ENCODE data around the gene CGNL1.
A peak's percentile ranks its signal among the peaks of the same experiment; 100 is the strongest.

CGNL1 gene

GRCh38 chr15:57550640-57551039, 174.3 kb downstream of the CGNL1 start:
- Histone ChIP-seq H3K36me3 (no peaks in the 10 kb centered on the region), H3K4me3 (no peak overlapping the region), H4K20me1 (no peaks in the 10 kb centered on the region), H3K9ac (no peak overlapping the region), H3K27me3 (no peaks in the 10 kb centered on the region), H3K9me3 (replicated peaks in 1 of 11) (no peaks in the 10 kb centered on the region), H3K27ac (no peak overlapping the region), H3K4me1 (peaks cover 0 to 17% (median 0%) of the 10 kb centered on the region in 10 experiments; a peak in 4 of 20 replicates), H3K4me2 (peak overlapping the region in 2 of 11 experiments; percentile 32 to 62; a peak in 3 of 22 replicates)
- no peak for TF ChIP-seq Cebpa-rat (IDR thresholded peaks at IDR 0.05)

GRCh38 chr15:57551715-57552677, 175.7 kb downstream of the CGNL1 start:
- TF ChIP-seq Cebpa-rat (IDR thresholded peaks at IDR 0.05) = no peak
- Histone ChIP-seq H3K36me3 (no peaks in the 10 kb centered on the region), H3K4me1 (peaks cover 0 to 17% (median 0%) of the 10 kb centered on the region in 10 experiments; a peak in 4 of 20 replicates), H3K9me3 (replicated peaks in 1 of 11) (no peaks in the 10 kb centered on the region), H3K4me3 (no peak overlapping the region), H3K27me3 (no peaks in the 10 kb centered on the region), H4K20me1 (no peaks in the 10 kb centered on the region), H3K9ac (no peak overlapping the region), H3K27ac (no peak overlapping the region), H3K4me2 (no peak overlapping the region)

- Histone ChIP-seq H3K27me3 (no peaks in the 10 kb centered on the region), H4K20me1 (no peaks in the 10 kb centered on the region), H3K4me1 (peaks cover 0 to 17% (median 0%) of the 10 kb centered on the region in 10 experiments; a peak in 4 of 20 replicates), H3K4me3 (no peak overlapping the region), H3K4me2 (no peak overlapping the region), H3K9ac (no peak overlapping the region), H3K9me3 (replicated peaks in 1 of 11) (0 out of 22 replicates have a peak, but pooled peaks cover 0 to 5% (median 0%) of the 10 kb centered on the region in 11 experiments), H3K27ac (no peak overlapping the region), H3K36me3 (no peaks in the 10 kb centered on the region)
- no peak for TF ChIP-seq Cebpa-rat (IDR thresholded peaks at IDR 0.05)
Observed at GRCh38 chr15:57552678-57553334, 176.5 kb downstream of the CGNL1 start.

GRCh38 chr15:57553526-57553925, 177.2 kb downstream of the CGNL1 start:
- Histone ChIP-seq H4K20me1 (no peaks in the 10 kb centered on the region), H3K36me3 (no peaks in the 10 kb centered on the region), H3K4me1 (peaks cover 0 to 17% (median 0%) of the 10 kb centered on the region in 10 experiments; a peak in 4 of 20 replicates), H3K27ac (no peak overlapping the region), H3K27me3 (no peaks in the 10 kb centered on the region), H3K4me2 (no peak overlapping the region), H3K9me3 (replicated peaks in 1 of 11) (0 out of 22 replicates have a peak, but pooled peaks cover 0 to 5% (median 0%) of the 10 kb centered on the region in 11 experiments), H3K9ac (no peak overlapping the region), H3K4me3 (no peak overlapping the region)
- TF ChIP-seq Cebpa-rat (IDR thresholded peaks at IDR 0.05) = no peak

GRCh38 chr15:57554063-57554811, 177.9 kb downstream of the CGNL1 start:
- H3K4me3 ChIP-seq = no peak overlapping the region
- no peak overlapping the region for H3K9ac ChIP-seq
- H3K27ac ChIP-seq = no peak overlapping the region
- no peak for TF ChIP-seq Cebpa-rat (IDR thresholded peaks at IDR 0.05)
- H3K9me3 ChIP-seq (replicated peaks in 1 of 11) = 0 out of 22 replicates have a peak, but pooled peaks cover 0 to 5% (median 0%) of the 10 kb centered on the region in 11 experiments
- peaks cover 0 to 10% (median 0%) of the 10 kb centered on the region in 10 experiments; a peak in 4 of 20 replicates for H3K4me1 ChIP-seq
- H3K27me3 ChIP-seq = no peaks in the 10 kb centered on the region
- H3K4me2 ChIP-seq = no peak overlapping the region
- H4K20me1 ChIP-seq = no peaks in the 10 kb centered on the region
- H3K36me3 ChIP-seq = no peaks in the 10 kb centered on the region

GRCh38 chr15:57554812-57555179, 178.5 kb downstream of the CGNL1 start:
- no peaks in the 10 kb centered on the region for H3K27me3 ChIP-seq

GRCh38 chr15:57555270-57555669, 179.0 kb downstream of the CGNL1 start:
- H3K27me3 ChIP-seq = no peaks in the 10 kb centered on the region
- H3K4me2 ChIP-seq = no peak overlapping the region
- H3K4me3 ChIP-seq = no peak overlapping the region
- H3K4me1 ChIP-seq = peaks cover 0 to 10% (median 0%) of the 10 kb centered on the region in 10 experiments; a peak in 4 of 20 replicates
- H3K9me3 ChIP-seq (replicated peaks in 1 of 11) = 0 out of 22 replicates have a peak, but pooled peaks cover 0 to 5% (median 0%) of the 10 kb centered on the region in 11 experiments
- no peaks in the 10 kb centered on the region for H4K20me1 ChIP-seq
- H3K9ac ChIP-seq = no peak overlapping the region
- no peak for TF ChIP-seq Cebpa-rat (IDR thresholded peaks at IDR 0.05)
- no peak overlapping the region for H3K27ac ChIP-seq
- no peaks in the 10 kb centered on the region for H3K36me3 ChIP-seq

More at GRCh38 chr15:57554812-57555179, 178.5 kb downstream of the CGNL1 start:
- no peaks in the 10 kb centered on the region for H4K20me1 ChIP-seq
- H3K27ac ChIP-seq = no peak overlapping the region
- H3K9ac ChIP-seq = no peak overlapping the region
- no peaks in the 10 kb centered on the region for H3K36me3 ChIP-seq
- peaks cover 0 to 10% (median 0%) of the 10 kb centered on the region in 10 experiments; a peak in 4 of 20 replicates for H3K4me1 ChIP-seq
- no peak for TF ChIP-seq Cebpa-rat (IDR thresholded peaks at IDR 0.05)
- H3K4me3 ChIP-seq = no peak overlapping the region
- no peak overlapping the region for H3K4me2 ChIP-seq
- H3K9me3 ChIP-seq (replicated peaks in 1 of 11) = 0 out of 22 replicates have a peak, but pooled peaks cover 0 to 5% (median 0%) of the 10 kb centered on the region in 11 experiments

GRCh38 chr15:57556040-57556439, 179.7 kb downstream of the CGNL1 start:
- Histone ChIP-seq H3K9me3 (replicated peaks in 1 of 11) (0 out of 22 replicates have a peak, but pooled peaks cover 0 to 5% (median 0%) of the 10 kb centered on the region in 11 experiments), H4K20me1 (no peaks in the 10 kb centered on the region), H3K4me3 (no peak overlapping the region), H3K9ac (no peak overlapping the region), H3K27me3 (no peaks in the 10 kb centered on the region), H3K27ac (no peak overlapping the region), H3K4me2 (no peak overlapping the region), H3K36me3 (no peaks in the 10 kb centered on the region), H3K4me1 (peaks cover 0 to 7% (median 0%) of the 10 kb centered on the region in 10 experiments; a peak in 6 of 20 replicates)
- TF ChIP-seq Cebpa-rat (IDR thresholded peaks at IDR 0.05) = no peak

All from BLaER1 treated with 17β-estradiol and CSF1 and Interleukin-3, amounts not matched to agents 10 nM and 100 nM (cell line).